Right lobe of liver (tissue), 6 donors: ENCODE measurements around the gene TRAF3IP1. TPM values are rescaled to one million over a fixed set of nuclear protein-coding genes. Genes with fewer than 3 reads are reported as not detected.

Experiments
- ATAC-seq, 4 donors: fragments of 200-7000 bp; cut with Tn5 transposase; one replicate each; pipeline ENCODE4 v1.9.1; 2020; ENCODE audit warnings: mild to moderate bottlenecking in 4 of 4, moderate library complexity in 4 of 4
- DNase-seq, 3 donors: peaks; one replicate each; pipeline ENCODE4 v3.0.0-alpha.2; 2020
- H3K27ac ChIP-seq, 3 donors: fragments of 200-600 bp; one replicate each; pipeline ENCODE4 v1.8.0; 2022
- H3K27me3 ChIP-seq, 2 donors: fragments of 200-600 bp; one replicate each; pipeline ENCODE4 v1.8.0; 2022
- H3K36me3 ChIP-seq, 4 donors: fragments of 200-600 bp; sonication (generic) in 1 of 4; one replicate each; pipeline versions ENCODE4 v1.5.1 to v1.8.0; 2017 to 2022; ENCODE audit warnings: control low read depth in 1 of 4
- H3K4me1 ChIP-seq, 4 donors: fragments of 200-600 bp; sonication (generic) in 1 of 4; one replicate each; pipeline versions ENCODE4 v1.5.1 to v1.8.0; 2017 to 2022; ENCODE audit warnings: control low read depth in 1 of 4
- H3K4me3 ChIP-seq, 3 donors: fragments of 200-600 bp; one replicate each; pipeline ENCODE4 v1.8.0; 2022
- H3K9me3 ChIP-seq, 4 donors: fragments of 200-600 bp; sonication (generic) in 1 of 4; one replicate each; pipeline versions ENCODE4 v1.5.1 to v1.8.0; 2017 to 2022; ENCODE audit warnings: control low read depth in 1 of 4
- CTCF ChIP-seq, 4 donors: fragments of 200-600 bp in 3 of 4; fragments of 450-650 bp in 1 of 4; IDR thresholded peaks; one replicate each; pipeline versions ENCODE4 v1.5.1 to v1.8.0; 2016 to 2022; ENCODE audit warnings: antibody characterized with exemption in 4 of 4, mild to moderate bottlenecking in 2 of 4
- POLR2A ChIP-seq: fragments of 450-650 bp; IDR thresholded peaks from one replicate; pipeline ENCODE4 v1.6.1; 2017; ENCODE audit warnings: antibody characterized with exemption, mild to moderate bottlenecking
- WGBS: methylation state at CpG from one replicate; pipeline ENCODE4 v1.1.6; 2018; ENCODE audit warnings: low coverage, low lambda C conversion rate; ENCODE audit not compliant: insufficient coverage; ENCODE audit errors: missing lambda C conversion rate; 5-methylcytosine and 5-hydroxymethylcytosine counted together
- intact Hi-C, 2 donors: fragments of 100-400 bp; cut with DNase I; formaldehyde crosslinking; loops; one replicate each; pipeline versions ENCODE4 v1.11.2 to v1.14.1; 2022
- total RNA-seq, 6 experiments: library from RNA; depleted of rRNA in 2 of 6; stranded (reverse); fragments of >200 nt in 2 of 6; fragmentation: NEBNext Ultra II Directional in 3 of 6; extraction: Animal tissue kit (Norgen Biotek cat#: 25700) in 3 of 6; gene quantifications; one replicate each; pipeline versions ENCODE4 v1.1.0 to v1.2.4, GENCODE V29; 2016 to 2023
- donor health status: DM: no; HTN: yes; CAD: no.
- donor health status: DM: no; HTN: no; CAD: no.
- donor health status: DM: no; HTN: no; CAD: no.
- donor health status: DM: no; HTN: yes; CAD: no.
- donor health status: DM: no; HTN: yes; CAD: no.

TRAF3IP1 gene
- total RNA-seq, 6 experiments from 2014 or later: 4.6 to 12.0 (median 8.3) TPM

- ATAC-seq: no peak
- H3K36me3 ChIP-seq: no peaks in the 10 kb centered on the region
- intact Hi-C loops: no loop called here
- H3K4me3 ChIP-seq: no peak overlapping the region
- no peaks in the 10 kb centered on the region for H3K4me1 ChIP-seq
- H3K27me3 ChIP-seq: no peaks in the 10 kb centered on the region
- peaks cover 0 to 3% (median 0%) of the 10 kb centered on the region in 4 donors for H3K9me3 ChIP-seq
- no peak overlapping the region for H3K27ac ChIP-seq
- 91% methylated on average over 4 of the region's 11 CpGs for WGBS
- DNase-seq: no peak
- TF ChIP-seq CTCF (IDR thresholded peaks at IDR 0.05): no peak
- TF ChIP-seq POLR2A: no peak
Measured at GRCh38 chr2:238378230-238379095, 58.1 kb downstream of the TRAF3IP1 start.

DNA sequence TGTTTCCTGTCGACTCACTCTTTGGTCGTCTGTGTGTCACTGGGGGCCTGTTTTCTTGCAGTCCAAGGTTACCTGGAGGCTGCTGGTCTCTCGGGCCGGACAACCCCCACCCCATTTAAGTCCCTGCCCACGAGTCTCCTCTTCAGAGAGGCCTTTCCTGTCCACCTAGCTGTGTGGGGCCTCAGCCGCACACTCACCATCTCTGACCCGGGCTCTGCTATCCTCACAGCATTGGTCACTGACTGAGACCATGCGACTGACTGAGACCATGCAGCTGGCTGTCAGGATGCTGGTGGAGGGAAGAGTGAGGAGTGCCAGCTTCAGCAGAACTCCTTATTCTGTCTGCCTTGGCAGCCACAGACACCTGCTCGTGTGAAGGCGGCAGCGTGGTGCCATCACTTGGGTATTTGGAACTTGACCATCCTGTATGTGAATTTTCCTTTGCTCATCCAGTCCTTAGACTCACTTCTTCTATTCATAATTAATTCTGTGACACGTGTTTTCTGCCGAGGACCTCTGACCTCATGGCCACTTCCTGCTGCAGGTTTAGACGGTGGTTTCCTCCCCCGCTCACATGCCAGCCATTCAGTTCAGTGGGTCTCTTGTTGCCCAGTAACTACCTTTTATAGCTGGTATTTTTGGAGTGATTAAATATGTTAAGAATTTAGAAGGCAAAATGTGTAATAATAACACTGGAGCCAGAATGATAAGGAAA lies 58.9 kb downstream of the TRAF3IP1 start:
- WGBS: 65% methylated on average over 8 of the region's 15 CpGs
- peak in 2 of 4 donors; percentile 18 to 28 for ATAC-seq

DNA sequence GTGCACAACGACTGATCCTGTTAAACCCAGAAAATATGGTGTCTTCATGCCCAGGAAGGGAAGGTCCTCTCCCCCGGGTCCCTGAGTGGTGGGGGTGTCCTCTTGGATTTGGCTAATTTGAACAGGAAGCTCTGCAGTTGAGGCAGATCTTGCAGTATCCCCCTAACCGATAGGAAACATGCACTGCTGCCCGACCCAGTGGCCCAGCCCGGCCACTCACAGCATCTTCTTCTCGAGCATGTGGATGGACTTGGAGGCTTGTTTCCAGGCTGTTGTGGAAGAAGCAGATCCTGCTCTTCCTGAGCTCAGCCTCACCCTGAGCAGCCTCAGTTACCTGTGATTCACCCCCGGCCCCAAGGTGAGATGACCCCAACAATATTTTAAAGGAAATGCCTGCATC lies 60.0 kb downstream of the TRAF3IP1 start:
- no peak for ATAC-seq
- Histone ChIP-seq H3K27me3 (no peaks in the 10 kb centered on the region), H3K9me3 (peaks cover 0 to 3% (median 0%) of the 10 kb centered on the region in 4 donors), H3K4me1 (no peaks in the 10 kb centered on the region), H3K36me3 (no peaks in the 10 kb centered on the region), H3K27ac (no peak overlapping the region), H3K4me3 (no peak overlapping the region)
- TF ChIP-seq CTCF (IDR thresholded peaks at IDR 0.05) (no peak), POLR2A (no peak)
- no peak for DNase-seq
- intact Hi-C loops: no loop called here
- 73% methylated on average over 1 of the region's 7 CpGs for WGBS

More for the DNA sequence above, 58.9 kb downstream of the TRAF3IP1 start:
- Histone ChIP-seq H3K27ac (no peak overlapping the region), H3K27me3 (no peaks in the 10 kb centered on the region), H3K4me3 (no peak overlapping the region), H3K9me3 (peaks cover 0 to 3% (median 0%) of the 10 kb centered on the region in 4 donors), H3K4me1 (no peaks in the 10 kb centered on the region), H3K36me3 (no peaks in the 10 kb centered on the region)
- DNase-seq: no peak
- intact Hi-C loops: no loop called here
- TF ChIP-seq CTCF (IDR thresholded peaks at IDR 0.05) (no peak), POLR2A (no peak)

GRCh38 chr2:238380785-238381184 lies 60.5 kb downstream of the TRAF3IP1 start:
- no peak overlapping the region for H3K27ac ChIP-seq
- H3K36me3 ChIP-seq: no peaks in the 10 kb centered on the region
- no peak overlapping the region for H3K4me3 ChIP-seq
- H3K4me1 ChIP-seq: no peaks in the 10 kb centered on the region
- no peak for ATAC-seq
- no peaks in the 10 kb centered on the region for H3K27me3 ChIP-seq
- intact Hi-C loops: no loop called here
- 80% methylated on average over 1 of the region's 1 CpG for WGBS
- peaks cover 0 to 3% (median 0%) of the 10 kb centered on the region in 4 donors for H3K9me3 ChIP-seq
- TF ChIP-seq CTCF (IDR thresholded peaks at IDR 0.05): no peak
- TF ChIP-seq POLR2A: no peak
- DNase-seq: no peak
